Gastrocnemius medialis (tissue), 4 donors: Measurements from ENCODE around the gene GRXCR2. TPM values are rescaled to one million over a fixed set of nuclear protein-coding genes. Genes with fewer than 3 reads are reported as not detected.

Experiments used
- ATAC-seq, 2 donors: fragments of 150-250 bp; one replicate each; pipeline ENCODE4 v1.9.1; 2016
- DNase-seq, 2 donors: peaks; one replicate each; pipeline ENCODE4 v3.0.0-alpha.2; 2019
- H3K27ac ChIP-seq, 4 donors: fragments of 200-600 bp; sonication (generic); 1 replicate in 1 of 4; 2 replicates in 3 of 4; pipeline ENCODE4 v1.5.1; 2016 to 2018; ENCODE audit warnings: mild to moderate bottlenecking in 2 of 4, moderate library complexity in 1 of 4
- H3K27me3 ChIP-seq, 3 donors: fragments of 200-600 bp; sonication (generic) in 2 of 3; 1 replicate in 1 of 3; 2 replicates in 2 of 3; pipeline versions ENCODE4 v1.5.1 to v1.6.0; 2016 to 2019; ENCODE audit warnings: mild to moderate bottlenecking in 1 of 3, moderate library complexity in 1 of 3
- H3K36me3 ChIP-seq, 2 donors: fragments of 200-600 bp; sonication (generic) in 1 of 2; one replicate each; pipeline ENCODE4 v1.5.1; 2017 to 2018
- H3K4me1 ChIP-seq, 2 donors: fragments of 200-600 bp; sonication (generic) in 1 of 2; one replicate each; pipeline ENCODE4 v1.5.1; 2016 to 2017; ENCODE audit warnings: mild to moderate bottlenecking in 2 of 2
- H3K4me3 ChIP-seq, 4 donors: fragments of 200-600 bp; sonication (generic) in 3 of 4; 1 replicate in 1 of 4; 2 replicates in 3 of 4; pipeline ENCODE4 v1.5.1; 2016 to 2019; ENCODE audit warnings: mild to moderate bottlenecking in 2 of 4
- H3K9me3 ChIP-seq, 3 donors: fragments of 200-600 bp; sonication (generic) in 2 of 3; 1 replicate in 1 of 3; 2 replicates in 2 of 3; pipeline ENCODE4 v1.5.1; 2016 to 2019
- CTCF ChIP-seq, 5 experiments: fragments of 450-650 bp in 3 of 5; fragments of 200-600 bp in 2 of 5; sonication (generic) in 2 of 5; IDR thresholded peaks in 4 of 5; conservative IDR thresholded peaks in 1 of 5; 1 replicate in 4 of 5; 2 replicates in 1 of 5; pipeline ENCODE4 v1.5.1; 2016 to 2019; ENCODE audit warnings: antibody characterized with exemption in 5 of 5, mild to moderate bottlenecking in 3 of 5, moderate library complexity in 3 of 5
- POLR2A ChIP-seq, 2 donors: fragments of 450-650 bp; IDR thresholded peaks; one replicate each; pipeline ENCODE4 v1.6.1; 2017; ENCODE audit warnings: antibody characterized with exemption in 2 of 2, mild to moderate bottlenecking in 2 of 2, moderate library complexity in 2 of 2
- in situ Hi-C, 4 donors: fragments of 200-750 bp; cut with MboI; loops; one replicate each; pipeline versions ENCODE4 v1.15.0 to v1.8.0; 2017; ENCODE audit warnings: low sequenced_read_pairs in 4 of 4
- intact Hi-C: fragments of 100-400 bp; cut with DNase I; formaldehyde crosslinking; loops from one replicate; pipeline ENCODE4 v1.15.1; 2023; ENCODE audit warnings: low total_unique reads
- total RNA-seq, 4 donors: library from RNA; depleted of rRNA; stranded (reverse); fragments of >200 nt; gene quantifications; one replicate each; pipeline versions ENCODE4 v1.1.0 to v1.2.3, GENCODE V29; 2016

Gene GRXCR2
- total RNA-seq, 4 donors from 2014 or later: not detected

- ATAC-seq: no peak
- intact Hi-C loops (loop anchor here (5.0 kb wide), 1 partner anchor 139 kb away; no protein-coding TSS in a partner anchor), in situ Hi-C loops (no loop called here)
- Histone ChIP-seq H3K9me3 (no peaks in the 10 kb centered on the region), H3K27me3 (no peaks in the 10 kb centered on the region), H3K4me1 (no peaks in the 10 kb centered on the region), H3K36me3 (no peaks in the 10 kb centered on the region), H3K4me3 (no peak overlapping the region), H3K27ac (no peak overlapping the region)
- DNase-seq: no peak
- TF ChIP-seq CTCF (IDR thresholded peaks at IDR 0.05 in 4 of 5, conservative IDR thresholded peaks at IDR 0.05 in 1 of 5) (peak in 1 of 5 experiments; percentile 19), POLR2A (IDR thresholded peaks at IDR 0.05) (no peak)
Observed at GRCh38 chr5:145908206-145908960, 35.6 kb upstream of the GRXCR2 start.

GRCh38 chr5:145906401-145906800 is 33.6 kb upstream of the GRXCR2 start:
- in situ Hi-C loops (no loop called here), intact Hi-C loops (loop anchor here (5.0 kb wide), 1 partner anchor 141 kb away; no protein-coding TSS in a partner anchor)
- H3K4me1 ChIP-seq: no peaks in the 10 kb centered on the region
- H3K9me3 ChIP-seq: no peaks in the 10 kb centered on the region
- no peaks in the 10 kb centered on the region for H3K27me3 ChIP-seq
- H3K27ac ChIP-seq: no peak overlapping the region
- no peaks in the 10 kb centered on the region for H3K36me3 ChIP-seq
- no peak overlapping the region for H3K4me3 ChIP-seq
- TF ChIP-seq CTCF (IDR thresholded peaks at IDR 0.05 in 4 of 5, conservative IDR thresholded peaks at IDR 0.05 in 1 of 5) (no peak), POLR2A (IDR thresholded peaks at IDR 0.05) (no peak)
- no peak for DNase-seq
- ATAC-seq: no peak

- Histone ChIP-seq H3K4me3 (no peak overlapping the region), H3K4me1 (no peaks in the 10 kb centered on the region), H3K9me3 (no peaks in the 10 kb centered on the region), H3K36me3 (no peaks in the 10 kb centered on the region), H3K27me3 (no peaks in the 10 kb centered on the region), H3K27ac (no peak overlapping the region)
- ATAC-seq: no peak
- in situ Hi-C loops: no loop called here
- intact Hi-C loops: loop anchor here (5.0 kb wide), 1 partner anchor 143 kb away; no protein-coding TSS in a partner anchor
- no peak for DNase-seq
- TF ChIP-seq CTCF (IDR thresholded peaks at IDR 0.05 in 4 of 5, conservative IDR thresholded peaks at IDR 0.05 in 1 of 5) (no peak), POLR2A (IDR thresholded peaks at IDR 0.05) (no peak)
Observed at GRCh38 chr5:145904743-145905142, 31.9 kb upstream of the GRXCR2 start.

GRCh38 chr5:145903867-145904266 is 31.1 kb upstream of the GRXCR2 start:
- Histone ChIP-seq H3K27me3 (no peaks in the 10 kb centered on the region), H3K4me1 (no peaks in the 10 kb centered on the region), H3K4me3 (no peak overlapping the region), H3K36me3 (no peaks in the 10 kb centered on the region), H3K9me3 (no peaks in the 10 kb centered on the region), H3K27ac (no peak overlapping the region)
- no peak for ATAC-seq
- TF ChIP-seq CTCF (IDR thresholded peaks at IDR 0.05 in 4 of 5, conservative IDR thresholded peaks at IDR 0.05 in 1 of 5): no peak
- no peak for TF ChIP-seq POLR2A (IDR thresholded peaks at IDR 0.05)
- DNase-seq: no peak
- in situ Hi-C loops: no loop called here
- intact Hi-C loops: no loop called here
